Measurements from ENCODE around the gene SLC46A3. TPM values are rescaled to one million over a fixed set of nuclear protein-coding genes. Genes with fewer than 3 reads are reported as not detected.

The SLC46A3 gene
- total and polyA plus RNA-seq, 10 of the 15 experiments (the other 5 are each of a cell fraction or from before 2014, with no cell fraction given) = 2.9 to 15.6 (median 9.4) TPM

GRCh38 chr13:28653111-28653510 is 65.7 kb downstream of the SLC46A3 start (continued):
- TF ChIP-seq, protein P1, sequence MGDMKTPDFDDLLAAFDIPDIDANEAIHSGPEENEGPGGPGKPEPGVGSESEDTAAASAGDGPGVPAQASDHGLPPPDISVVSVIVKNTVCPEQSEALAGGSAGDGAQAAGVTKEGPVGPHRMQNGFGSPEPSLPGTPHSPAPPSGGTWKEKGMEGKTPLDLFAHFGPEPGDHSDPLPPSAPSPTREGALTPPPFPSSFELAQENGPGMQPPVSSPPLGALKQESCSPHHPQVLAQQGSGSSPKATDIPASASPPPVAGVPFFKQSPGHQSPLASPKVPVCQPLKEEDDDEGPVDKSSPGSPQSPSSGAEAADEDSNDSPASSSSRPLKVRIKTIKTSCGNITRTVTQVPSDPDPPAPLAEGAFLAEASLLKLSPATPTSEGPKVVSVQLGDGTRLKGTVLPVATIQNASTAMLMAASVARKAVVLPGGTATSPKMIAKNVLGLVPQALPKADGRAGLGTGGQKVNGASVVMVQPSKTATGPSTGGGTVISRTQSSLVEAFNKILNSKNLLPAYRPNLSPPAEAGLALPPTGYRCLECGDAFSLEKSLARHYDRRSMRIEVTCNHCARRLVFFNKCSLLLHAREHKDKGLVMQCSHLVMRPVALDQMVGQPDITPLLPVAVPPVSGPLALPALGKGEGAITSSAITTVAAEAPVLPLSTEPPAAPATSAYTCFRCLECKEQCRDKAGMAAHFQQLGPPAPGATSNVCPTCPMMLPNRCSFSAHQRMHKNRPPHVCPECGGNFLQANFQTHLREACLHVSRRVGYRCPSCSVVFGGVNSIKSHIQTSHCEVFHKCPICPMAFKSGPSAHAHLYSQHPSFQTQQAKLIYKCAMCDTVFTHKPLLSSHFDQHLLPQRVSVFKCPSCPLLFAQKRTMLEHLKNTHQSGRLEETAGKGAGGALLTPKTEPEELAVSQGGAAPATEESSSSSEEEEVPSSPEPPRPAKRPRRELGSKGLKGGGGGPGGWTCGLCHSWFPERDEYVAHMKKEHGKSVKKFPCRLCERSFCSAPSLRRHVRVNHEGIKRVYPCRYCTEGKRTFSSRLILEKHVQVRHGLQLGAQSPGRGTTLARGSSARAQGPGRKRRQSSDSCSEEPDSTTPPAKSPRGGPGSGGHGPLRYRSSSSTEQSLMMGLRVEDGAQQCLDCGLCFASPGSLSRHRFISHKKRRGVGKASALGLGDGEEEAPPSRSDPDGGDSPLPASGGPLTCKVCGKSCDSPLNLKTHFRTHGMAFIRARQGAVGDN (IDR thresholded peaks at IDR 0.05) = no peak
- no peak for TF ChIP-seq REST (IDR thresholded peaks at IDR 0.05; ENCODE audit: low read depth, low read length)
- TF ChIP-seq BACH1 (IDR thresholded peaks at IDR 0.05; ENCODE audit: borderline replicate concordance) = no peak
- no peak for TF ChIP-seq SUZ12 (IDR thresholded peaks at IDR 0.05; ENCODE audit: unreplicated experiment)
- TF ChIP-seq IRF4 (IDR thresholded peaks at IDR 0.05; ENCODE audit: low read depth, low read length) = no peak
- TF ChIP-seq STAT1 (conservative IDR thresholded peaks at IDR 0.05) = no peak
- no peak for TF ChIP-seq RAD51 (IDR thresholded peaks at IDR 0.05)

Measured in GM12878 (cell line).